Body of pancreas (tissue), 4 donors: ENCODE results near the gene GRIA3.

Experiments used
- CTCF ChIP-seq, 7 experiments: fragments of 450-650 bp in 4 of 7; fragments of 200-600 bp in 3 of 7; sonication (generic) in 3 of 7; IDR thresholded peaks; one replicate each; pipeline ENCODE4 v1.5.1; 2016 to 2019; ENCODE audit warnings: antibody characterized with exemption in 7 of 7
- POLR2A ChIP-seq, 3 donors: fragments of 450-650 bp; IDR thresholded peaks; one replicate each; pipeline ENCODE4 v1.6.1; 2016; ENCODE audit warnings: antibody characterized with exemption in 3 of 3, mild to moderate bottlenecking in 2 of 3

- TF ChIP-seq CTCF (IDR thresholded peaks at IDR 0.05) (no peak), POLR2A (IDR thresholded peaks at IDR 0.05) (no peak)
Observed at GRCh38 chrX:123210252-123210651, 26.2 kb downstream of the GRIA3 start.
